Breast epithelium (tissue), 4 donors: ENCODE data around the gene C9orf72. TPM values are rescaled to one million over a fixed set of nuclear protein-coding genes. Genes with fewer than 3 reads are reported as not detected.

Source experiments
- DNase-seq, 2 donors: peaks; one replicate each; pipeline ENCODE4 v3.0.0-alpha.2; 2019; ENCODE audit warnings: low spot score in 2 of 2
- H3K27ac ChIP-seq, 2 donors: fragments of 200-600 bp; sonication (generic) in 1 of 2; one replicate each; pipeline ENCODE4 v1.5.1; 2016 to 2019; ENCODE audit warnings: mild to moderate bottlenecking in 1 of 2
- H3K27me3 ChIP-seq, 2 donors: fragments of 200-600 bp; sonication (generic) in 1 of 2; one replicate each; pipeline versions ENCODE4 v1.5.1 to v1.6.0; 2017 to 2019; ENCODE audit warnings: control low read depth in 1 of 2, mild to moderate bottlenecking in 1 of 2
- H3K36me3 ChIP-seq: fragments of 200-600 bp; one replicate; pipeline ENCODE4 v1.5.1; 2019
- H3K4me1 ChIP-seq, 2 donors: fragments of 200-600 bp; sonication (generic); one replicate each; pipeline ENCODE4 v1.5.1; 2016 to 2019; ENCODE audit warnings: control low read depth in 1 of 2
- H3K4me3 ChIP-seq, 3 donors: fragments of 200-600 bp; sonication (generic); 1 replicate in 2 of 3; 2 replicates in 1 of 3; pipeline ENCODE4 v1.5.1; 2016 to 2019; ENCODE audit warnings: mild to moderate bottlenecking in 3 of 3, moderate library complexity in 2 of 3
- H3K9me3 ChIP-seq, 2 donors: fragments of 200-600 bp; sonication (generic) in 1 of 2; one replicate each; pipeline ENCODE4 v1.5.1; 2016 to 2019; ENCODE audit warnings: control low read depth in 1 of 2
- CTCF ChIP-seq, 3 donors: fragments of 450-650 bp; IDR thresholded peaks; one replicate each; pipeline ENCODE4 v1.5.1; 2016 to 2017; ENCODE audit warnings: antibody characterized with exemption in 3 of 3, mild to moderate bottlenecking in 3 of 3, moderate library complexity in 3 of 3
- POLR2A ChIP-seq: fragments of 450-650 bp; IDR thresholded peaks from one replicate; pipeline ENCODE4 v1.6.1; 2016; ENCODE audit warnings: antibody characterized with exemption, mild to moderate bottlenecking, moderate library complexity
- POLR2AphosphoS5 ChIP-seq, 3 donors: sonication (generic); formaldehyde crosslinking; IDR thresholded peaks; one replicate each; pipeline ENCODE4 v1.6.1; 2017; ENCODE audit warnings: antibody characterized with exemption in 3 of 3
- intact Hi-C: fragments of 100-400 bp; cut with DNase I; formaldehyde crosslinking; loops from one replicate; pipeline ENCODE4 v1.15.1; 2023; ENCODE audit warnings: low total_unique reads
- total RNA-seq, 3 donors: library from RNA; depleted of rRNA; stranded (reverse); fragments of >200 nt; gene quantifications; one replicate each; pipeline ENCODE4 v1.1.0, GENCODE V29; 2016

C9orf72 gene
- total RNA-seq: 10 to 100 TPM; 20.8 to 43.9 (median 27.2) TPM

- Histone ChIP-seq H3K27ac (peak within 1 kb of the TSS; percentile 97 to 99), H3K4me1 (no peaks in the 10 kb centered on the region), H3K4me3 (peak within 1 kb of the TSS; percentile 68 to 89 (median 77)), H3K36me3 (no peaks in the 10 kb centered on the region), H3K27me3 (no peaks in the 10 kb centered on the region), H3K9me3 (peaks cover 0 to 2% of the 10 kb centered on the region in 2 donors)
- intact Hi-C loops: no loop called here
- TF ChIP-seq POLR2AphosphoS5 (IDR thresholded peaks at IDR 0.05): peak in 1 of 3 donors; percentile 53
- peak; percentile 55 for TF ChIP-seq POLR2A
- peak in 1 of 3 donors; percentile 7 for TF ChIP-seq CTCF (IDR thresholded peaks at IDR 0.05)
- peak in 1 of 2 donors; percentile 73 for DNase-seq
These were observed at the start of gene C9orf72 for GRCh38 chr9:27572918-27573633. Gene C9orf72 (minus strand): TSS chr9:27573481. CDS start chr9:27567120, 6,361 bp downstream.

- no peaks in the 10 kb centered on the region for H3K36me3 ChIP-seq
- no peak overlapping the region for H3K4me3 ChIP-seq
- DNase-seq: no peak
- no peaks in the 10 kb centered on the region for H3K27me3 ChIP-seq
- TF ChIP-seq POLR2AphosphoS5 (IDR thresholded peaks at IDR 0.05): no peak
- TF ChIP-seq CTCF (IDR thresholded peaks at IDR 0.05): no peak
- no peak for TF ChIP-seq POLR2A
- H3K4me1 ChIP-seq: no peaks in the 10 kb centered on the region
- no peak overlapping the region for H3K27ac ChIP-seq
- H3K9me3 ChIP-seq: no peaks in the 10 kb centered on the region
- intact Hi-C loops: no loop called here
These were observed 49.5 kb upstream of the C9orf72 start for GRCh38 chr9:27622693-27623340.

GRCh38 chr9:27619743-27620142 is 46.5 kb upstream of the C9orf72 start:
- no peaks in the 10 kb centered on the region for H3K36me3 ChIP-seq
- no peaks in the 10 kb centered on the region for H3K9me3 ChIP-seq
- no peak overlapping the region for H3K27ac ChIP-seq
- H3K4me3 ChIP-seq: no peak overlapping the region
- TF ChIP-seq CTCF (IDR thresholded peaks at IDR 0.05) (no peak), POLR2AphosphoS5 (IDR thresholded peaks at IDR 0.05) (no peak)
- H3K27me3 ChIP-seq: no peaks in the 10 kb centered on the region
- intact Hi-C loops: no loop called here
- no peak for DNase-seq
- no peaks in the 10 kb centered on the region for H3K4me1 ChIP-seq

- intact Hi-C loops: no loop called here
These were observed 44.8 kb upstream of the C9orf72 start for GRCh38 chr9:27618066-27618465.

More at GRCh38 chr9:27618066-27618465, 44.8 kb upstream of the C9orf72 start:
- Histone ChIP-seq H3K4me3 (no peak overlapping the region), H3K27me3 (no peaks in the 10 kb centered on the region), H3K9me3 (no peaks in the 10 kb centered on the region), H3K27ac (no peak overlapping the region), H3K36me3 (no peaks in the 10 kb centered on the region), H3K4me1 (no peaks in the 10 kb centered on the region)
- no peak for TF ChIP-seq POLR2AphosphoS5 (IDR thresholded peaks at IDR 0.05)
- TF ChIP-seq CTCF (IDR thresholded peaks at IDR 0.05): no peak
- TF ChIP-seq POLR2A: no peak
- DNase-seq: no peak
